Peyer's patch (tissue), 4 donors: ENCODE data around the gene CCR6.

ENCODE experiments used
- POLR2A ChIP-seq, 2 donors: fragments of 450-650 bp; IDR thresholded peaks; one replicate each; pipeline ENCODE4 v1.5.1; 2017; ENCODE audit warnings: antibody characterized with exemption in 2 of 2, mild to moderate bottlenecking in 2 of 2, moderate library complexity in 2 of 2
- TF ChIP-seq, protein P1 (sequence below), 6 experiments: fragments of 450-650 bp in 4 of 6; fragments of 200-600 bp in 2 of 6; sonication (generic) in 1 of 6; IDR thresholded peaks; one replicate each; pipeline ENCODE4 v1.5.1; 2017 to 2019; ENCODE audit warnings: antibody characterized with exemption in 6 of 6, mild to moderate bottlenecking in 3 of 6, moderate library complexity in 1 of 6

DNA sequence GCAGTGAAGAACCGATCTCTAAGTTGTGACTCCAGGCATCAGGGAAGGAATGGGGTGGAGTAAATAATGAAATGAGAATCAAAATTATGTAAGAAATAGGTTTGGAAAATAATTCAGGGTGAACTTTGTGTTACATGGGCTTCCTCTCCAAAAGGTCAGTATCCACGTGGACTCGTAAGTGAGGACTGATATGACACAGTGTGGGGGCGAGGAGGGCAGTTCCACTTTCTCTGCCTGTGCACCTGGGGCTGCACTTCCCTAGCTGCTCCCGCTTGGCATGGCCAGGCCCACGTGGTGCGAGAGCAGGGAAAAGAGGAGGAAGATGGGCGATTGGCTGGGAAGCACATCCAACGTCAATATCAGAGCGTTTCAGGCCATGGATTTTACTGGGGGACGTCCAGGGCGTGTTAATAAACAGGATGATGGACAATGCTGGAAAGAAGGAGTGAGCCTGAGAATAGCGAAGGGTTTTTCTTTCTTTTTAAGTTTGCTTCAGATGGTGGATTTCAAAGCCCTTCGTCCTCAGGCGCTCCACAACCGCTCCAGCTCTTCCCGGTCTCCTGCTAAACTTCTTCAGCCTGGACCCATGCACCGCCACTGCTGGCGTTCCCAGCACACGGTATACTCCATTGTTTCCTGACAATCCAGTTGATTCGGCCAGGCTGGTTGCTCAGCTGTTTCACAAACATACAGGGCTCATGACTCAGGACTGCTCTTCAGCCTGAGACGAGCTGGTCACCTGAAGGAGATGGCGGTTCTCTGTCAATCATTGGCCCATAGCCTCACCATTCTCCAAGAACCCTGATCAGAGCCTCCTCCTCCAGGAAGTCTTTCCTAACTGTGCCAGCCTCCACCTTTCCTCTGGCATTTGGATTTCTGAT, 11.8 kb downstream of the CCR6 start:
- TF ChIP-seq, protein P1, sequence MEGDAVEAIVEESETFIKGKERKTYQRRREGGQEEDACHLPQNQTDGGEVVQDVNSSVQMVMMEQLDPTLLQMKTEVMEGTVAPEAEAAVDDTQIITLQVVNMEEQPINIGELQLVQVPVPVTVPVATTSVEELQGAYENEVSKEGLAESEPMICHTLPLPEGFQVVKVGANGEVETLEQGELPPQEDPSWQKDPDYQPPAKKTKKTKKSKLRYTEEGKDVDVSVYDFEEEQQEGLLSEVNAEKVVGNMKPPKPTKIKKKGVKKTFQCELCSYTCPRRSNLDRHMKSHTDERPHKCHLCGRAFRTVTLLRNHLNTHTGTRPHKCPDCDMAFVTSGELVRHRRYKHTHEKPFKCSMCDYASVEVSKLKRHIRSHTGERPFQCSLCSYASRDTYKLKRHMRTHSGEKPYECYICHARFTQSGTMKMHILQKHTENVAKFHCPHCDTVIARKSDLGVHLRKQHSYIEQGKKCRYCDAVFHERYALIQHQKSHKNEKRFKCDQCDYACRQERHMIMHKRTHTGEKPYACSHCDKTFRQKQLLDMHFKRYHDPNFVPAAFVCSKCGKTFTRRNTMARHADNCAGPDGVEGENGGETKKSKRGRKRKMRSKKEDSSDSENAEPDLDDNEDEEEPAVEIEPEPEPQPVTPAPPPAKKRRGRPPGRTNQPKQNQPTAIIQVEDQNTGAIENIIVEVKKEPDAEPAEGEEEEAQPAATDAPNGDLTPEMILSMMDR (IDR thresholded peaks at IDR 0.05), result no peak
- no peak for TF ChIP-seq POLR2A (IDR thresholded peaks at IDR 0.05)
